Hepatocyte (in vitro differentiated cells): ENCODE results near the gene CLEC18A. TPM values are rescaled to one million over a fixed set of nuclear protein-coding genes. Genes with fewer than 3 reads are reported as not detected.
"Not testable (repeated sequence)": the region's sequence is repeated elsewhere in the genome, so short reads cannot be mapped to it uniquely, and the experiment has no call there.

ENCODE experiments used
- DNase-seq: peaks from one replicate; pipeline ENCODE4 v3.0.0-alpha.2; 2016; ENCODE audit warnings: low spot score
- H2AFZ ChIP-seq: fragments of 200-600 bp; sonication (generic); 2 replicates; pipeline ENCODE4 v1.6.0; 2016; ENCODE audit warnings: antibody characterized with exemption, mild to moderate bottlenecking
- H3K27ac ChIP-seq: fragments of 200-600 bp; sonication (generic); 2 replicates; pipeline ENCODE4 v1.5.1; 2016; ENCODE audit warnings: mild to moderate bottlenecking
- H3K27me3 ChIP-seq: fragments of 200-600 bp; sonication (generic); 2 replicates; pipeline ENCODE4 v1.6.1; 2016
- H3K36me3 ChIP-seq: fragments of 200-600 bp; sonication (generic); replicated peaks from 2 replicates; pipeline ENCODE4 v1.5.1; 2016; ENCODE audit warnings: low read depth; ENCODE audit not compliant: insufficient read depth
- H3K4me1 ChIP-seq: fragments of 200-600 bp; sonication (generic); 2 replicates; pipeline ENCODE4 v1.5.1; 2016; ENCODE audit warnings: mild to moderate bottlenecking, moderate library complexity; ENCODE audit not compliant: insufficient read depth
- H3K4me2 ChIP-seq: fragments of 200-600 bp; sonication (generic); 2 replicates; pipeline ENCODE4 v1.6.0; 2016
- H3K4me3 ChIP-seq: fragments of 200-600 bp; sonication (generic); 2 replicates; pipeline ENCODE4 v1.5.1; 2016; ENCODE audit warnings: mild to moderate bottlenecking
- H3K79me2 ChIP-seq: fragments of 200-600 bp; sonication (generic); 2 replicates; pipeline ENCODE4 v1.6.0; 2017; ENCODE audit warnings: mild to moderate bottlenecking
- H3K9me2 ChIP-seq: fragments of 200-600 bp; sonication (generic); replicated peaks from 2 replicates; pipeline ENCODE4 v1.6.0; 2017; ENCODE audit warnings: mild to moderate bottlenecking; ENCODE audit not compliant: insufficient read depth
- H3K9me3 ChIP-seq: fragments of 200-600 bp; sonication (generic); 2 replicates; pipeline ENCODE4 v1.5.1; 2016; ENCODE audit warnings: low read depth, mild to moderate bottlenecking
- H4K20me1 ChIP-seq: fragments of 200-600 bp; sonication (generic); 2 replicates; pipeline ENCODE4 v1.6.0; 2016; ENCODE audit warnings: mild to moderate bottlenecking; ENCODE audit not compliant: insufficient read depth, poor library complexity, severe bottlenecking
- WGBS: methylation state at CpG from one replicate; pipeline ENCODE4 v1.1.6; 2016; ENCODE audit warnings: low lambda C conversion rate; ENCODE audit errors: missing lambda C conversion rate; 5-methylcytosine and 5-hydroxymethylcytosine counted together
- polyA plus RNA-seq: library from polyadenylated mRNA; unstranded; fragments of >200 nt; fragmentation: Nextera tagmentation; extraction: Ambion mirVana; gene quantifications from 2 replicates; pipeline ENCODE4 v1.2.1, GENCODE V29; 2016
- total RNA-seq: library from RNA; depleted of rRNA; stranded (reverse); fragments of >200 nt; gene quantifications from 2 replicates; pipeline ENCODE4 v1.2.3, GENCODE V29; 2014

Gene CLEC18A
- total and polyA plus RNA-seq, 2 experiments from 2014 or later: 0.37 to 1.9 TPM

DNA sequence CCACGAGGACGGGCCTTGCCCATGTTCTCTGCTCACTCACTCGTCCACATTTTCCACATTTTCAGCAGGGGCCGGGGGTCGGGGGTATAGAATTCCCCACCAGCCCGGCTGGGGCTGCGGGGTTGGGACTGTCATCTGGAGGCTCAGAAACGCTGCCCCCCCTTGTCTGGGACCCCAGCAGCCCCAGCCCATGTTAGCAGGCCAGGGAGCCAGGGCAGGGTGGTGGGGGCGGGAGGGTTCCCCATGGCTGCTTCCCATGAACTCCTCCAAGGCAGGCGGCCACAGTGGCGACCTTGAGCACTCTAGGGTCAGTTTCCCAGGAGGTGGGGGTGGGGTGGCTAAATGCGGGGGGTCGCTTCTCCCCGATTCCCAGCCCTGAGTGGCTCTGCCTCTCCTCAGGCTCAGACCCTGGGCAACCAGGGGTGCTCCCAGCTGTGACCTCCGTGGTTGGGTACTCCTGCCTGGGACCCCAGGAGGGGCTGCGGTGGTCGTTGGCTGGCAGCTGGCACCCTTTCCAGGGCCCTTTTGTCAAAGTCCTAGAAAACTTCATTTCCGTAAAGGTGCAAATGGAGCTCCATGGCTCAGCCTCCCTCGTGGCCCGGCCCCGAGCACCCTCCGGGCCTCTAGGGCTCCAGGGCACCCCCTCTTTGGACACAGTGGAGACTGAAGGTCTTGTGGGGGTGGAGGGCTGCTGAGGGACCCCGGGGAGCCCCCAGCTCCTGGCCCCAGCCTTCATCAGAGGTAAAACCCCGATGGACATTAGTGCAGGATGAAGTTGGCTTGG, 1.6 kb downstream of the CLEC18A start:
- H3K4me2 ChIP-seq, H3K79me2 ChIP-seq, H3K9me2 ChIP-seq, H4K20me1 ChIP-seq, H3K27ac ChIP-seq, H3K36me3 ChIP-seq, H2AFZ ChIP-seq, H3K9me3 ChIP-seq, H3K27me3 ChIP-seq, H3K4me1 ChIP-seq, DNase-seq, H3K4me3 ChIP-seq: not testable (repeated sequence)
- WGBS: 86% methylated on average over 17 of the region's 24 CpGs

DNA sequence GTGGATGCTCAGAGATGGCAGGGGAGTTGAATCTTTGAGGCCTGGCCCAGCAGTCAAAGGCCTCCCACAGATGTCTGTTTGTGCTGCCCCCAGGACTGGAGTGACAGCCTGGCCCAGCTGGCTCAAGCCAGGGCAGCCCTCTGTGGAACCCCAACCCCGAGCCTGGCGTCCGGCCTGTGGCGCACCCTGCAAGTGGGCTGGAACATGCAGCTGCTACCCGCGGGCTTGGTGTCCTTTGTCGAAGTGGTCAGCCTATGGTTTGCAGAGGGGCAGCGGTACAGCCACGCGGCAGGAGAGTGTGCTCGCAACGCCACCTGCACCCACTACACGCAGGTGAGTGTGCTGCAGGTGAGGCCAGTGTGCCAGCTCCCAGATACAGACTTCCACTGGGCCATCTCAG, 3.1 kb downstream of the CLEC18A start:
- not testable (repeated sequence) for H2AFZ ChIP-seq, H3K4me1 ChIP-seq, H3K27me3 ChIP-seq, H3K27ac ChIP-seq, DNase-seq, H3K79me2 ChIP-seq, H3K9me2 ChIP-seq, H3K4me2 ChIP-seq, H3K4me3 ChIP-seq, H4K20me1 ChIP-seq, H3K36me3 ChIP-seq, H3K9me3 ChIP-seq
- 96% methylated on average over 13 of the region's 13 CpGs for WGBS

DNA sequence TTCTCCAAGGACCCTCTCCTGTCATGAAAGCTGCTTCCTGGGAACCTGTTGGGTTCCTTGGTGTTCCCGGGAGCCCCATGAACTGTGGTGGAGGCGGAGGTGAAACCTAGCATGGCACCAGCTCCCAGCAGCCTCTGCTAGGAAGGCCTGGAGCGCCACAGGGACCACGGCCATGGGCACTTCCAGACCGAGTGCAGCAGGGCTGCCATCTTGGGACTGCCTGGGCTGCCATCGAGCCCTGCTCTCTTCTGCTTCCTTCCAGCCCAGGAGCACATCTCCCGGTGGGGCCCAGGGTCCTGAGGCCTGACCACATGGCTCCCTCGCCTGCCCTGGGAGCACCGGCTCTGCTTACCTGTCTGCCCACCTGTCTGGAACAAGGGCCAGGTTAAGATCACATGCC, 12.2 kb downstream of the CLEC18A start:
- no CpG with 5 or more reads among the region's 9 CpGs for WGBS
- H3K79me2 ChIP-seq, H3K36me3 ChIP-seq, H3K4me2 ChIP-seq, H3K4me1 ChIP-seq, H3K9me2 ChIP-seq, H4K20me1 ChIP-seq, DNase-seq, H3K9me3 ChIP-seq, H3K4me3 ChIP-seq, H2AFZ ChIP-seq, H3K27ac ChIP-seq, H3K27me3 ChIP-seq: not testable (repeated sequence)

DNA sequence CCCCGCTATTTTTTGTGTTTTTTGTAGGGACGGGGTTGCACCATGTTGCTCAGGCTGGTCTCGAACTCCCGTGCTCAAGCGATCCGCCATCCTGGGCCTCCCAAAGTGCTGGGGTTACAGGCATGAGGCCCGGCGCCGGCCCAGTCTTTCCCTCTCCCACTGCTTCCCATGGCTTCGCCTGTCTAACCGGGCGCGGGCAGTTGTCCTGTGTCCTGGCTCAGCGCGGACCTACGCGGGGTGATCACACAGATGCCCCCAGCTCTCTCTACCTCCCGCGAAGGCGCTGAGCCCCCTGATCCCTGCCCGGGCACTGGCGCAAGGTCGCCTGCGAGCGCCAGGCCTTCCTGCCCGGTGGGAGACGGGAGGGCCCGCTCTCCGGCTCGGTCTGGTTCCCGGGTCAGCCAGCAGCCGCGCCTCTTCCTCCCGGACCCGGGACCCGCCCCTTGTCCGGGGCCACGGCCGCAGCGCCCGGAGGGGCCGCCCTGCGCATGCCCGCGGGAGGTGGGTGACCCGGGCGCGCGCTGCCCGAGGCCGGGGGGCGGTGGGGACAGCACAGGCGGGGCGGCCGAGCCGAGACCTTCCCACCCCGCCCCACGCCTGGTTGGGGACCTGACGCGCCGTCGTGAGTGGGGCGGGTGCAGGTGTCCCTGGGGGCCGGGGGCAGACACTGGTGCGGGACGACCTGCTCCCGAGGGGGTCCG, 14.0 kb downstream of the CLEC18A start:
- H3K36me3 ChIP-seq, H3K27me3 ChIP-seq, H2AFZ ChIP-seq, H3K4me3 ChIP-seq, H3K4me1 ChIP-seq, H3K9me3 ChIP-seq, H4K20me1 ChIP-seq, H3K79me2 ChIP-seq, H3K9me2 ChIP-seq, H3K27ac ChIP-seq: not testable (repeated sequence)
- 66% methylated on average over 18 of the region's 68 CpGs for WGBS
- DNase-seq: peak; percentile 9
- H3K4me2 ChIP-seq: peak overlapping the region; percentile 61

DNA sequence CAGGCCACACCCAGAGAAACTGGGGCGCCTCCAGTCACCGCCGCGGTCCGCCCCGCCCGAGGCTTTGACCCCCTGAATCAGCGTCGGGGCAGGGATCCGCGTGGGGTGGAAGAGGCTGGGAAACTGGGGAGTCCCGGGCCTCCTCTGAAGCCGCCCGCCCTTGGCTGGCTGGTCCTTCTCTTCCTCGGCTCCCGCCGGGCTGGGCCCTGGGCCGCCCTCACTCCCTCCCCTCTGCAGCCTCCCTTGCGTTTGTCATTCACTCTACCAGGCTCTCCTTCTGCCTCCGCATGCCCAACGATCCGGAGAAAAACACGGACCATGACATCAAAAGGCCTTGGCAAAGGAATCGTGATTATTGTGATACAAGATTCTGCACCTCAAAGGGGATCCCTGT, 14.5 kb downstream of the CLEC18A start:
- not testable (repeated sequence) for H3K9me3 ChIP-seq, H3K4me3 ChIP-seq, H3K27me3 ChIP-seq, DNase-seq, H3K79me2 ChIP-seq, H3K4me1 ChIP-seq, H3K36me3 ChIP-seq, H4K20me1 ChIP-seq, H2AFZ ChIP-seq, H3K9me2 ChIP-seq, H3K27ac ChIP-seq
- H3K4me2 ChIP-seq: peak overlapping the region; percentile 61
- WGBS: 62% methylated on average over 7 of the region's 24 CpGs

DNA sequence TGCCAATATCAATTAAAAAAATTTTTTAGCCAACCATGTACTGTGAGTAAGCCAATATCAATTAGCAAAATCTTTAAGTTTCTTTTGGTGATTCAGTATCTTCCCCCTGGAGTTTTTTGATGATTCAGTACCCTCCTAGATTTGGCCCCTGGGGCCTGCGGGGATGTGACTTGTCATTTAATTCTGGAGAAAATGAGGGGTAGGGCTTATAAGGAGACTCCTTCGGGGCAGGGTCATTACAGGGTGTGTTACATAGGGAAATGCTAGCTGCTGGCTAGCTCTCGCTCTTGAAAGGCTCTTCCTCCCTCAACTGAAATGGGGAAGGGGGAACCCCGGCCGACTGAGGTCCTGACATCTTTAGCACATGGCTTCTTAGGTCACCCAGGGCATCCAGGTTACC, 16.6 kb downstream of the CLEC18A start:
- not testable (repeated sequence) for DNase-seq, H3K79me2 ChIP-seq, H3K4me2 ChIP-seq, H4K20me1 ChIP-seq, H3K4me3 ChIP-seq, H2AFZ ChIP-seq, H3K9me2 ChIP-seq, H3K4me1 ChIP-seq, H3K27me3 ChIP-seq, H3K27ac ChIP-seq, H3K9me3 ChIP-seq, H3K36me3 ChIP-seq
- WGBS: no CpG with 5 or more reads among the region's 5 CpGs

DNA sequence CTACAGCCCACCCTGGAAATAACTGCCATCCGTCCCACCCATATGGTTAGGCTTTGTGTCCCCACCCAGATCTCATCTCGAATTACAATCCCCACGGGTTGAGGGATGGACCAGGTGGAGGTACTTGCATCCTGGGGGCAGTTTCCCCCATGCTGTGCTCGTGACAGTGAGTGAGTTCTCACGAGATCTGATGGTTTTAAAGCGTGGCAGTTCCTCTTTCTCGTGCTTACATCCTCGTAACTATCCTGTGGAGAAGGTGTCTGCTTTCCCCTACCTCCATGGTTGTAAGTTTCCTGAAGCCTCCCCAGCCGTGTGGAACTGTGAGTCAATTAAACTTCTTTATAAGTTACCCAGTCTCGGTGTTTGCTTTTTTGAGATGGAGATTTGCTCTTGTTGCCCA, 17.0 kb downstream of the CLEC18A start:
- not testable (repeated sequence) for H3K79me2 ChIP-seq, H3K9me3 ChIP-seq, H4K20me1 ChIP-seq, H3K4me2 ChIP-seq, DNase-seq, H3K4me1 ChIP-seq, H3K27me3 ChIP-seq, H3K36me3 ChIP-seq, H2AFZ ChIP-seq, H3K9me2 ChIP-seq, H3K27ac ChIP-seq, H3K4me3 ChIP-seq
- whole genome bisulfite sequencing: no CpG with 5 or more reads among the region's 10 CpGs

DNA sequence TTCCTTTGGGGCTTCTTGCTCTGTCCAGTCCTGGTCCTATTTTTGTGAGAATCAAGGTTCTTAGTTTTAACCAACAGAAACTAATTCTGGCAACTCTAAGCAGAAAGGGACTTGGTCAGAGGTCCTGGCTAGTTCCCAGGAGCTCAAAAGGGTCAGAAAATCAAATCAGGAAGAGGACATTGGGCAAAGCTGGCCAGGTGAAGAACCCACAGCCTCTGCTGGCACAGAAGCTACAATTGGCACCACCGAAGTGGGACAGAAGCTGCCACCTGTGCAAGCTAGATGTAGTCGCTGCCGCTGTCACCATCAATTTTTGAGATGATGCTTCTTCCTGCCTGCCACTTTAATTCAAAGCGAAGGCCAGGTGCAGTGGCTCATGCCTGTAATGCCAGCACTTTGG, 18.5 kb downstream of the CLEC18A start:
- H3K27me3 ChIP-seq, H3K4me3 ChIP-seq, H2AFZ ChIP-seq, H3K27ac ChIP-seq, H3K4me2 ChIP-seq, H3K36me3 ChIP-seq, DNase-seq, H3K4me1 ChIP-seq, H3K9me2 ChIP-seq, H3K79me2 ChIP-seq, H3K9me3 ChIP-seq, H4K20me1 ChIP-seq: not testable (repeated sequence)
- WGBS: 97% methylated on average over 3 of the region's 4 CpGs

DNA sequence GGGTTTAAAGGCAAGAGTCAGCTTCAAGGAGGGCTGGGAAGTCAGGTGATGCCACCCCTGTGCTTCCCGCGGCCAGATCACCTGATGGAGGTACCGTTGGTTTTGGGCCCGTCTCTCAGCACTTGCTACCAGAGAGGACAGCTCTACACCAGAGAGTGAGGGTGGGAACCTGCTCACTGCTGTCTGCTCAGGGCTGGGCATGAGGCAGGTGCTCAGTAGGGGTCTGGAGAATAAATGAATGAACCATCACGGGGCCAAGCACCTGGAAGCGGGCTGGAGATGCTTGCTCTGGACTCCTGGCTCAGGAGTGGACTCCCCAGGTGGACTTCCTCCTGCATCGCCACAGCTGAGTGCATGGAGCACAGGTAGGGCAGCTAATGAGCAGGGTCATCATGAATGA, 21.0 kb downstream of the CLEC18A start:
- H3K27ac ChIP-seq, H4K20me1 ChIP-seq, H2AFZ ChIP-seq, H3K79me2 ChIP-seq, H3K9me2 ChIP-seq, H3K27me3 ChIP-seq, H3K4me2 ChIP-seq, H3K4me3 ChIP-seq, DNase-seq, H3K9me3 ChIP-seq, H3K36me3 ChIP-seq, H3K4me1 ChIP-seq: not testable (repeated sequence)
- 97% methylated on average over 5 of the region's 7 CpGs for WGBS
